Measurements from ENCODE around the gene LRRC49.

DNA sequence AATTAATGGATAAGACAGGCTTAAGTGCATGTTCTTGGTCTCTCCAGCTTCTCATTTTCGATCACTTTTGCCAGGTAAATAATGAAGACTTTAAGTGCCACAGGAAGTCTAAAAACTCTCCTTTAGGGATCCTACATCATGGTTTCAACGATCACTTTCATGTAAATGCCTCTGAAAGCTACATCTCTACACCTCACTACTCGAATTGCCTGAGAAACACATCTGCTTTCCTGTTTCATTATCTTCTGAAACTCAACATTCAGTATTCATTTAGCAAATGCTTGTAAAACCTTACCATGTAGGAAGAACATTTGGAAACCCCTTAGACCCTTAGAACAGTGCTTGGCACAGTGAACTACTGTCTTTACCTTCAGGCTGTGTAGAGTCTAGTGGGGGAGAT lies 16.6 kb upstream of the LRRC49 start:
- TF ChIP-seq, protein P1, sequence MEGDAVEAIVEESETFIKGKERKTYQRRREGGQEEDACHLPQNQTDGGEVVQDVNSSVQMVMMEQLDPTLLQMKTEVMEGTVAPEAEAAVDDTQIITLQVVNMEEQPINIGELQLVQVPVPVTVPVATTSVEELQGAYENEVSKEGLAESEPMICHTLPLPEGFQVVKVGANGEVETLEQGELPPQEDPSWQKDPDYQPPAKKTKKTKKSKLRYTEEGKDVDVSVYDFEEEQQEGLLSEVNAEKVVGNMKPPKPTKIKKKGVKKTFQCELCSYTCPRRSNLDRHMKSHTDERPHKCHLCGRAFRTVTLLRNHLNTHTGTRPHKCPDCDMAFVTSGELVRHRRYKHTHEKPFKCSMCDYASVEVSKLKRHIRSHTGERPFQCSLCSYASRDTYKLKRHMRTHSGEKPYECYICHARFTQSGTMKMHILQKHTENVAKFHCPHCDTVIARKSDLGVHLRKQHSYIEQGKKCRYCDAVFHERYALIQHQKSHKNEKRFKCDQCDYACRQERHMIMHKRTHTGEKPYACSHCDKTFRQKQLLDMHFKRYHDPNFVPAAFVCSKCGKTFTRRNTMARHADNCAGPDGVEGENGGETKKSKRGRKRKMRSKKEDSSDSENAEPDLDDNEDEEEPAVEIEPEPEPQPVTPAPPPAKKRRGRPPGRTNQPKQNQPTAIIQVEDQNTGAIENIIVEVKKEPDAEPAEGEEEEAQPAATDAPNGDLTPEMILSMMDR (IDR thresholded peaks at IDR 0.05), result no peak
- TF ChIP-seq POLR2A (IDR thresholded peaks at IDR 0.05), result no peak
